Endometrial microvascular endothelial cells (primary cell): ENCODE measurements around the gene NACC1. TPM values are rescaled to one million over a fixed set of nuclear protein-coding genes. Genes with fewer than 3 reads are reported as not detected.
"Not testable (repeated sequence)": the region's sequence is repeated elsewhere in the genome, so short reads cannot be mapped to it uniquely, and the experiment has no call there.

ENCODE experiments used
- in situ Hi-C: cut with HindIII; loops from 2 replicates; pipeline ENCODE4 v1.10.0; 2017; ENCODE audit warnings: low sequenced_read_pairs, low pct_unique_long_range_greater_than_20kb; ENCODE audit errors: inconsistent ontology term
- total RNA-seq: library from RNA; depleted of rRNA; stranded (reverse); fragments of >200 nt; gene quantifications from one replicate; pipeline ENCODE4 v1.2.3, GENCODE V29; 2015; ENCODE audit errors: inconsistent ontology term

NACC1 gene
- total RNA-seq, 1 donor from 2014 or later: 99.0 TPM

DNA sequence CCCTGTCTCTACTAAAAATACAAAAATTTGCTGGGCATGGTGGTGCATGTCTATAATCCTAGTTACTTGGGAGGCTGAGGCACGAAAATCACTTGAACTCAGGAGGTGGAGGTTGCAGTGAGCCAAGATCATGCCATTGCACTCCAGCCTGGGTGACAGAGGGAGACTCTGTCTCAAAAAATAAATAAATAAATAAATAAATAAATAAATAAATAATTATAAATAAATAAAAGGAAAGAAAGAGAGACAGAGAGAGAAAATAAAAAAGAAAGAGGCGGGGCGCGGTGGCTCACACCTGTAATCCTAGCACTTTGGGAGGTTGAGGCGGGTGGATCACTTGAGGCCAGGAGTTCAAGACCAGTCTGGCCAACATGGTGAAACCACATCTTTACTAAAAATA lies 59.5 kb downstream of the NACC1 start:
- in situ Hi-C loops: not testable (repeated sequence)

DNA sequence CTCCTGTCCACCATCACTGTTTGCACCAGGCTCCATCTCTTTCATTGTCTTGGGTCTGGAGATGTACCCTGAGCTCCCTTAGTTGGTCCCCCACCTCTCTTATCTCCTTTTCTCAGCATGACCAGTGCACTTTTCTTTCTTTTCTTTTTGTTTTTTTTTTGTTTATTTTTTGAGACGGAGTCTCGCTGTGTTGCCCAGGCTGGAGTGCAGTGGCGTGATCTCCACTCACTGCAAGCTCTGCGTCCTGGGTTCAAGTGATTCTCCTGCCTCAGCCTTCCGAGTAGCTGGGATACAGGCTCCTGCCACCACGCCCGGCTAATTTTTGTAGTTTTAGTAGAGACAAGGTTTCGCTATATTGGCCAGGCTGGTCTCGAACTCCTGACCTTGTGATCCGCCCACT lies 60.2 kb downstream of the NACC1 start:
- in situ Hi-C loops: not testable (repeated sequence)

DNA sequence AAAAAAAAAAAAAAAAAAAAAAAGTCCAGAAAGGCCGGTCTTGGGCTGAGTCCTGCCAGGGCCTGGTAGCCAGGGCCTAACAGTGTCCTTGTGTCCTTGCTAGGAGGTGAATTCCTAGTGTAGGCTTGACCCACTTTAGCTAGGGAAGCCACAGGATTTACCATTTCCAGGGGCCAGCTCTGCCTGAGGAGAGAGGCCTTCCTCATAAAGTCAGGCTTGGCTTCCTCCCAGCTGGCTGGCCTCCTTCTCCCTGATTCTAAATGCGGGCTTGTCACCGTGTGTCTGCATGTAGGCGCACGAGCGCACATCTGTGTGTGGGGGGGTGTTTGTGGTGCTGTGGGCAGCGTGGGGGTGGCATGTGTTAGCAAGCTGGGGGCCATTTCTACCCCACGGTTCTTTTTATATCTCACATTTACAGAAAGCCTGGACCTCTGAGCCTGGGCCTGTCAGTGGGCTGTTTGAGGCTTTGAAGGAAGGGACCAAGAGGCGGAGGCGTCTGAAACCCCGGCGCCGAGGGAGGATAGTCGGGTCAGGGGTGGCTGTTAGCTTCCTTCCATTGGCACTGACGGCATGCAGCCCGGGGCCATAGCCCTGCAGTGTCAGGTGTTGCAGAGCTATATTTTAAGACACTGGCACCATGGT lies 63.8 kb downstream of the NACC1 start:
- in situ Hi-C loops: no loop called here

DNA sequence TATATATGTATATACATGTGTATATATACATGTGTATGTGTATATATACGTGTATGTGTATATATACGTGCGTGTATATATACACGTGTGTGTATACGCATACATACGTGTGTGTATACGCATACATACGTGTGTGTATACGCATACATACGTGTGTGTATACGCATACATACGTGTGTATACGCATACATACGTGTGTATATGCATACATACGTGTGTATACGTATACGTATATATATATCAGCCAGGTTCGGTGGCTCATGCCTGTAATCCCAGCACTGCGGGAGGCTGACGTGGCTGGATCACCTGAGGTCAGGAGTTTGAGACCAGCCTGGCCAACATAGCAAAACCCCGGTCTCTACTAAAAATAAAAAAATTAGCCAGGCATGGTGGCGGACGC lies 66.9 kb downstream of the NACC1 start:
- in situ Hi-C loops: not testable (repeated sequence)

DNA sequence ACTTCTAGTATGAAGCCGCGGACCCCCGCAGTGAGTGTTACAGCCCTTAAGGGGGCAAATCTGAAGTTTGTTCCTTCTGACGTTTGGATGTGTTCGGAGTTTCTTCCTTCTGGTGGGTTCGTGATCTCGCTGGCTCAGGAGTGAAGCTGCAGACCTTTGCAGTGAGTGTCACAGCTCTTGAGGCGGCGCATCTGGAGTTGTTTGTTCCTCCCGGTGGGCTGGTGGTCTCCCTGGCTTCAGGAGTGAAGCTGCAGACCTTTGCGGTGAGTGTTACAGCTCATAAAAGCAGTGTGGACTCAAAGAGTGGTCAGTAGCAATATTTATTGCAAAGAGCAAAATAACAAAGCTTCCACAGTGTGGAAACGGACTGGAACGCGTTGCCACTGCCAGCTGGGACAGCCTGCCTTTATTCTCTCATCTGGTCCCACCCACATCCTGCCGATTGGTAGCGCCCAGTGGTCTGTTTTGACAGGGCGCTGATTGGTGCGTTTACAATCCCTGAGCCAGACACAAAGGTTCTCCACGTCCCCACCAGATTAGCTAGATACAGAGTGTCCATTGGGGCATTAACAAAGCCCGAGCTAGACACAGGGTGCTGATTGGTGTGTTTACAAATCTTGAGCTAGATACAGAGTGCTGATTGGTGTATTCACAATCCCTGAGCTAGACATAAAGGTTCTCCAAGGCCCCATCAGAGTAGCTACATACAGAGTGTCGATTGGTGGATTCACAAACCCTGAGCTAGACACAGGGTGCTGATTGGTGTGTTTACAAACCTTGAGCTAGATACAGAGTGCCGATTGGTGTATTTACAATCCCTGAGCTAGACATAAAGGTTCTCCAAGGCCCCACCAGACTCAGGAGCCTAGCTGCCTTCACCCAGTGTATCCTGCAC lies 67.9 kb downstream of the NACC1 start:
- in situ Hi-C loops: not testable (repeated sequence)

DNA sequence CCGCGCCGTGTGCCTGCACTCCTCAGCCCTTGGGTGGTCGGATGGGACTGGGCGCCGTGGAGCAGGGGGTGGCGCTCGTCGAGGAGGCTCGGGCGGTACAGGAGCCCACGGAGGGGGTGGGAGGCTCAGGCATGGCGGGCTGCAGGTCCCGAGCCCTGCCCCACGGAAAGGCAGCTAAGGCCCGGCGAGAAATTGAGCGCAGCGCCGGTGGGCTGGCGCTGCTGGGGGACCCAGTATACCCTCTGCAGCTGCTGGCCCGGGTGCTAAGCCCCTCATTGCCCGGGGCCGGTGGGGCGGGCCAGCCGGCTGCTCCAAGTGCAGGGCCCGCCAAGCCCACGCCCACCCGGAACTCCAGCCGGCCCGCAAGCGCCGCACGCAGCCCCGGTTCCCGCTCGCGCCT lies 68.6 kb downstream of the NACC1 start:
- in situ Hi-C loops: not testable (repeated sequence)

DNA sequence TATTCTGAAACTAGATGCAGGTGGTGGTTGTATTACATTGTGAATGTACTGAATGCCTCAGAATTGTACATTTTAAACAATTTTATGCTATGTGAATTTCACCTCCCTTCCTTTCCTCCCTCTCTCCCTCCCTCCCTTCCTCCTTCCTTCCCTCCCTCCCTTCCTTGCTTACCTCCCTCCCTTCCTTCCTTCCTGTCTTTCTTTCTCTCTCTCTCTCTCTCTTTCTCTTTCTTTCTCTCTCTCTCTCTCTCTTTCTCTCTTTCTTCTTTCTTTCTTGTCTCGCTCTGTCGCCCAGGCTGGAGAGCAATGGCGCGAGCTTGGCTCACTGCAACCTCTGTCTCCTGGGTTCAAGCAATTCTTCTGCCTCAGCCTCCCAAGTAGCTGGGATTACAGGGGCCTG lies 69.4 kb downstream of the NACC1 start:
- in situ Hi-C loops: no loop called here

DNA sequence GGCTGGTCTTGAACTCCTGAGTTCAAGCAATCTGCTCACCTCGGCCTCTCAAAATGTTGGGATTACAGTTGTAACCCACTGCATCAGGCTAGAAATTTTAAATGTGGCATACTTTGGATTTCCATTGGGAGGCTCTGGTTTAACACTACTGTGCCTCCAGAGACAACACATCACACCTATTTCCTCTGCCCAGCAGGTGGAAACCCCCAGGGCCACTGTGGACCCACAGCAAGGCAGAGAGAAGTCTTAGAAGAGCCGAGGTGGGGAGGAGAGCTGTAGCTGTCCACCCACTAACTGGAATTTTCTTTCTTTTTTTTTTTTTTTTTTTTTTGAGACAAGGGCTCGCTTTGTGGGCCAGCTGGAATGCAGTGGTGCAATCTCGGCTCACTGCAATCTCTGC lies 71.5 kb downstream of the NACC1 start:
- in situ Hi-C loops: no loop called here

Other genes with a start within 250 kb of the NACC1 start
- gene DNASE2, start 236.8 kb upstream of the NACC1 start, total RNA-seq: 35.1 TPM
- gene KLF1, start 231.1 kb upstream of the NACC1 start, total RNA-seq: not detected
- 53.9 TPM for gene GCDH, start 227.1 kb upstream of the NACC1 start, total RNA-seq
- gene SYCE2, start 199.0 kb upstream of the NACC1 start, total RNA-seq: not detected
- 91.9 TPM for gene FARSA, start 184.6 kb upstream of the NACC1 start, total RNA-seq
- gene CALR, start 179.7 kb upstream of the NACC1 start, total RNA-seq: 1,581 TPM
- gene RAD23A, start 172.4 kb upstream of the NACC1 start, total RNA-seq: 138 TPM
- 41.4 TPM for gene GADD45GIP1, start 161.0 kb upstream of the NACC1 start, total RNA-seq
- gene DAND5, start 148.7 kb upstream of the NACC1 start, total RNA-seq: not detected
- 7.9 TPM for gene NFIX, start 122.8 kb upstream of the NACC1 start, total RNA-seq
- gene LYL1, start 15.4 kb upstream of the NACC1 start, total RNA-seq: 135 TPM
- 53.1 TPM for gene TRMT1, start 1.5 kb upstream of the NACC1 start, total RNA-seq
- 75.5 TPM for gene STX10, start 32.1 kb downstream of the NACC1 start, total RNA-seq
- 93.7 TPM for gene IER2, start 32.1 kb downstream of the NACC1 start, total RNA-seq